Measurements from ENCODE around the gene PRSS57. TPM values are rescaled to one million over a fixed set of nuclear protein-coding genes. Genes with fewer than 3 reads are reported as not detected.

Gene PRSS57
- total and polyA plus RNA-seq, 2 experiments from 2014 or later, result not detected

DNA sequence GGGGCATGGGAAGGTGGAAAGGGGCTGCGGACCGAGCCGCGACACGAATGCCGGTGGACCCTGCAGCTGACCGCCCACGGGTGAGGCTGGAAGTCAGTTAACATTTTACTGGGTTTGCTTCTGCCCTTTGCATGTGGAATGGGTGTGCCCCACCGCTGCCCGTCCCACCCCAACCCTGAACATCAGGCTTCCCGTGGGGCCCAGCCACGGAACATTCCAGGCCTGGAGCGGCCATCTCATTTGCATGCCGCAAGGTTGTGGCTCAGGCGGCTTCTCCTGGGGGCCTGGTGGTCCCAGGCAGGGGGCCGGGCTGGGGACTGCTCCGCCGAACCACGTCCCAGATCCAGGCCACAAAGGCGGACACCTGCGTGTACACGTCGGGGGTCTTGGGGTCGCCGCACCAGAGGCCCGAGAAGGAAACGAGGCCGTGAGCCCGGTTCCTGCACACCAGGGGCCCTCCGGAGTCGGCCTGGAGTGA is 9.8 kb downstream of the PRSS57 start:
- TF ChIP-seq, protein P1, sequence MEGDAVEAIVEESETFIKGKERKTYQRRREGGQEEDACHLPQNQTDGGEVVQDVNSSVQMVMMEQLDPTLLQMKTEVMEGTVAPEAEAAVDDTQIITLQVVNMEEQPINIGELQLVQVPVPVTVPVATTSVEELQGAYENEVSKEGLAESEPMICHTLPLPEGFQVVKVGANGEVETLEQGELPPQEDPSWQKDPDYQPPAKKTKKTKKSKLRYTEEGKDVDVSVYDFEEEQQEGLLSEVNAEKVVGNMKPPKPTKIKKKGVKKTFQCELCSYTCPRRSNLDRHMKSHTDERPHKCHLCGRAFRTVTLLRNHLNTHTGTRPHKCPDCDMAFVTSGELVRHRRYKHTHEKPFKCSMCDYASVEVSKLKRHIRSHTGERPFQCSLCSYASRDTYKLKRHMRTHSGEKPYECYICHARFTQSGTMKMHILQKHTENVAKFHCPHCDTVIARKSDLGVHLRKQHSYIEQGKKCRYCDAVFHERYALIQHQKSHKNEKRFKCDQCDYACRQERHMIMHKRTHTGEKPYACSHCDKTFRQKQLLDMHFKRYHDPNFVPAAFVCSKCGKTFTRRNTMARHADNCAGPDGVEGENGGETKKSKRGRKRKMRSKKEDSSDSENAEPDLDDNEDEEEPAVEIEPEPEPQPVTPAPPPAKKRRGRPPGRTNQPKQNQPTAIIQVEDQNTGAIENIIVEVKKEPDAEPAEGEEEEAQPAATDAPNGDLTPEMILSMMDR (IDR thresholded peaks at IDR 0.05; ENCODE audit: low read depth, low read length), result no peak
- DNase-seq (ENCODE audit: low read depth in 1 of 2, low spot score in 1 of 2), result no peak

DNA sequence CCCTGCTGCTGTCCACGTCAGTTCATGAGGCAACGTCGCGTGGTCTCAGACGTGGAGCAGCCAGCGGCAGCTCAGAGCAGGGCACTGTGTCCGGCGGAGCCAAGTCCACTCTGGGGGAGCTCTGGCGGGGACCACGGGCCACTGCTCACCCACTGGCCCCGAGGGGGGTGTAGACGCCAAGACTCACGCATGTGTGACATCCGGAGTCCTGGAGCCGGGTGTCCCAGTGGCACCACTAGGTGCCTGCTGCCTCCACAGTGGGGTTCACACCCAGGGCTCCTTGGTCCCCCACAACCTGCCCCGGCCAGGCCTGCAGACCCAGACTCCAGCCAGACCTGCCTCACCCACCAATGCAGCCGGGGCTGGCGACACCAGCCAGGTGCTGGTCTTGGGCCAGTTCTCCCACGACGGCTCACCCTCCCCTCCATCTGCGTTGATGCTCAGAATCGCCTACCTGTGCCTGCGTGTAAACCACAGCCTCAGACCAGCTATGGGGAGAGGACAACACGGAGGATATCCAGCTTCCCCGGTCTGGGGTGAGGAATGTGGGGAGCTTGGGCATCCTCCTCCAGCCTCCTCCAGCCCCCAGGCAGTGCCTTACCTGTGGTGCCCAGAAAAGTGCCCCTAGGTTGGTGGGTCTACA is 12.5 kb downstream of the PRSS57 start:
- no peaks in the 10 kb centered on the region for H3K4me1 ChIP-seq (ENCODE audit: low read depth)
- no peaks in the 10 kb centered on the region for H3K36me3 ChIP-seq
- H3K27me3 ChIP-seq, result no peaks in the 10 kb centered on the region
- H3K4me3 ChIP-seq, result no peak overlapping the region
- TF ChIP-seq, protein P1 (IDR thresholded peaks at IDR 0.05; ENCODE audit: low read depth, low read length), result no peak
- peak overlapping the region; percentile 17 for H3K27ac ChIP-seq
- no peak for DNase-seq (ENCODE audit: low read depth in 1 of 2, low spot score in 1 of 2)
- H3K9me3 ChIP-seq (ENCODE audit: low read depth), result no peaks in the 10 kb centered on the region

More for the DNA sequence above, 9.8 kb downstream of the PRSS57 start:
- Histone ChIP-seq H3K9me3 (ENCODE audit: low read depth) (no peaks in the 10 kb centered on the region), H3K27ac (no peak overlapping the region), H3K4me1 (ENCODE audit: low read depth) (no peaks in the 10 kb centered on the region), H3K27me3 (no peaks in the 10 kb centered on the region), H3K36me3 (no peaks in the 10 kb centered on the region), H3K4me3 (no peak overlapping the region)

DNA sequence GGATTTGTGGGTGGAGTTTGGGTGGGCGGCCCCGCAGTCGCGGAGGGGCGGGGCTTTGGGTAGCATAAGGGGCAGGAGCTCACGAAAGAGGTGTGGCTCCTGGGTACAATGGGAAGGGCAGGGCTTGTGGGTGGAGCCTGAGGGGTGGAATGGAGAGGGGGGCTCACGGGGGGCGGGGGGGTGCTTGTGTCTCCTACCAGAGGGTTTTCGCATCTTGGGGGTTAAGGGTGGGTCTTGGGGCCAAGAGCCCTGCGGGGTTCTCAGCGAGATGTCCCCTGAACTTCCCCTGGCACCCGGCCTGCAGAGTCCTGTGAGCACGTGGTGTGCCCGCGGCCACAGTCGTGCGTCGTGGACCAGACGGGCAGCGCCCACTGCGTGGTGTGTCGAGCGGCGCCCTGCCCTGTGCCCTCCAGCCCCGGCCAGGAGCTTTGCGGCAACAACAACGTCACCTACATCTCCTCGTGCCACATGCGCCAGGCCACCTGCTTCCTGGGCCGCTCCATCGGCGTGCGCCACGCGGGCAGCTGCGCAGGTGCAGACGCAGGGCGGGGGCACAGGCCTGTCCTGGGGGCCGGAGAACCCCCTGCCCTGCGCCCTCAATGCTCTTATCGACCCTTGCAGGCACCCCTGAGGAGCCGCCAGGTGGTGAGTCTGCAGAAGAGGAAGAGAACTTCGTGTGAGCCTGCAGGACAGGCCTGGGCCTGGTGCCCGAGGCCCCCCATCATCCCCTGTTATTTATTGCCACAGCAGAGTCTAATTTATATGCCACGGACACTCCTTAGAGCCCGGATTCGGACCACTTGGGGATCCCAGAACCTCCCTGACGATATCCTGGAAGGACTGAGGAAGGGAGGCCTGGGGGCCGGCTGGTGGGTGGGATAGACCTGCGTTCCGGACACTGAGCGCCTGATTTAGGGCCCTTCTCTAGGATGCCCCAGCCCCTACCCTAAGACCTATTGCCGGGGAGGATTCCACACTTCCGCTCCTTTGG is 13.9 kb downstream of the PRSS57 start:
- DNase-seq (ENCODE audit: low read depth in 1 of 2, low spot score in 1 of 2), result no peak
- peak overlapping the region; percentile 50 for H3K4me3 ChIP-seq
- TF ChIP-seq, protein P1 (IDR thresholded peaks at IDR 0.05; ENCODE audit: low read depth, low read length), result no peak
- no peaks in the 10 kb centered on the region for H3K36me3 ChIP-seq
- H3K27ac ChIP-seq, result peak overlapping the region; percentile 93
- no peaks in the 10 kb centered on the region for H3K9me3 ChIP-seq (ENCODE audit: low read depth)
- no peaks in the 10 kb centered on the region for H3K27me3 ChIP-seq
- H3K4me1 ChIP-seq (ENCODE audit: low read depth), result no peaks in the 10 kb centered on the region

DNA sequence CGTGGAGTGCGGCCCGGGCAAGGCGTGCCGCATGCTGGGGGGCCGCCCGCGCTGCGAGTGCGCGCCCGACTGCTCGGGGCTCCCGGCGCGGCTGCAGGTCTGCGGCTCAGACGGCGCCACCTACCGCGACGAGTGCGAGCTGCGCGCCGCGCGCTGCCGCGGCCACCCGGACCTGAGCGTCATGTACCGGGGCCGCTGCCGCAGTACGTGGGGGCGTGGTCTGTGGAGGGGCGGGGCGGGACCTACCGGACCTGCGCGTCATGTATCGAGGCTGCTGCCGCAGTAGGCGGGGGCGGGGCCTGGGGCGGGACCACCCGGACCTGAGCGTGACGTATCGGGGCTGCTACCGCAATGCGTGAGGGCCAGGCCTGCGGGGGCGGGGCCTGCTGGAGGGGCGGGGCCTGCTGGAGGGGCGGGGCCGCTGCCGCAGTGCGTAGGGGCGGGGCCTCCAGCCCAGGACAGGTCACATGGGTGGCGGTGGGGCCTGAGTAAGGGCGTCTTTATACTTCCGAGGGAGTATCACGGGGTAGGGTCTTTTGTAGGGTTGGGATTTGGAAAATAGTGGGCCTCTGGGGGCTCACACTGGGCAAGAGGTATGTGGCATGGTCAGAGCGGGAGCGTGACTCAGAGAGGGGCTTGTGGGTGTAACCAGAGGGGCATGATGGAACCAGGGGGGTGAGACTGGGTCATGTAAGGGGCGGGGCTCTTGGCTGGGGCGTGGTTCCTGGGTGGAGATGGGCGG is 14.8 kb downstream of the PRSS57 start:
- Histone ChIP-seq H3K4me3 (peak overlapping the region; percentile 93), H3K36me3 (no peaks in the 10 kb centered on the region), H3K4me1 (ENCODE audit: low read depth) (peaks cover 5% of the 10 kb centered on the region), H3K9me3 (ENCODE audit: low read depth) (no peaks in the 10 kb centered on the region), H3K27me3 (no peaks in the 10 kb centered on the region), H3K27ac (peak overlapping the region; percentile 95)
- peak; percentile 98 to 99 for DNase-seq (ENCODE audit: low read depth in 1 of 2, low spot score in 1 of 2)
- TF ChIP-seq, protein P1 (IDR thresholded peaks at IDR 0.05; ENCODE audit: low read depth, low read length), result peak; percentile 28
